Renal cortex interstitium (tissue), 15 donors: ENCODE data around the gene PDE6H. TPM values are rescaled to one million over a fixed set of nuclear protein-coding genes. Genes with fewer than 3 reads are reported as not detected.

Experiments used
- DNase-seq, 11 donors: peaks; one replicate each; pipeline ENCODE4 v3.0.0-alpha.2; 2013; ENCODE audit warnings: low read depth in 9 of 11, low spot score in 4 of 11; ENCODE audit errors: extremely low read depth in 1 of 11
- long read RNA-seq, 16 experiments: transcript quantifications; one replicate each; lab custom pipeline, GENCODE V29; 2026
- polyA plus RNA-seq, 3 donors: library from polyadenylated mRNA; unstranded; fragments of 120-200 nt; gene quantifications; one replicate each; pipeline ENCODE4 v1.2.1, GENCODE V29; 2013; ENCODE audit not compliant: insufficient read length in 3 of 3

The PDE6H gene
- polyA plus RNA-seq = not detected
- long read RNA-seq, donor 1 = 0 reads
- long read RNA-seq, donor 2 = 0 reads
- long read RNA-seq, donor 3 = 0 reads
- long read RNA-seq, donor 4 = 0 reads
- long read RNA-seq, donor 5 = 0 reads
- long read RNA-seq, donor 6 = 0 reads
- long read RNA-seq, donor 7 = 0 reads
- long read RNA-seq, donor 8 = 0 reads
- long read RNA-seq, donor 9 = 0 reads
- long read RNA-seq, donor 10 = 0 reads
- long read RNA-seq, donor 11 = 0 reads
- long read RNA-seq, donor 12 = 0 reads
- long read RNA-seq, donor 13 = 0 reads
- long read RNA-seq, donor 14 = 0 reads
- long read RNA-seq, donor 15 = 0 reads
- long read RNA-seq, donor 16 = 0 reads

- no peak for DNase-seq
Observed at GRCh38 chr12:14972816-14973215, at the start of gene PDE6H. PDE6H (plus strand) TSS chr12:14973042; CDS start chr12:14978013, 4,971 bp downstream.

GRCh38 chr12:14923944-14924343 lies 48.9 kb upstream of the PDE6H start:
- DNase-seq = no peak

- no peak for DNase-seq
Observed at GRCh38 chr12:14924541-14924940, 48.3 kb upstream of the PDE6H start.

GRCh38 chr12:14927267-14927666 lies 45.6 kb upstream of the PDE6H start:
- DNase-seq = no peak

- peak in 10 of 11 donors; percentile 49 to 90 (median 70) for DNase-seq
Observed at GRCh38 chr12:14928931-14929330, 43.9 kb upstream of the PDE6H start.

- no peak for DNase-seq
Observed at GRCh38 chr12:14930299-14930698, 42.5 kb upstream of the PDE6H start.

- no peak for DNase-seq
Observed at GRCh38 chr12:14931359-14931758, 41.5 kb upstream of the PDE6H start.

GRCh38 chr12:14931791-14932560 lies 40.9 kb upstream of the PDE6H start:
- DNase-seq = no peak

- DNase-seq = no peak
Observed at GRCh38 chr12:14934511-14934910, 38.3 kb upstream of the PDE6H start.

- DNase-seq = peak in 8 of 11 donors; percentile 36 to 75 (median 56)
Observed at GRCh38 chr12:14935031-14935430, 37.8 kb upstream of the PDE6H start.

GRCh38 chr12:14936224-14936861 lies 36.5 kb upstream of the PDE6H start:
- DNase-seq = no peak

GRCh38 chr12:14937014-14937413 lies 35.8 kb upstream of the PDE6H start:
- DNase-seq = no peak

- no peak for DNase-seq
Observed at GRCh38 chr12:14937689-14938088, 35.2 kb upstream of the PDE6H start.

- DNase-seq = no peak
Observed at GRCh38 chr12:14938301-14938700, 34.5 kb upstream of the PDE6H start, which contains the start of gene ERP27. ERP27 (minus strand) TSS chr12:14938537; CDS start chr12:14938508, 29 bp downstream.

GRCh38 chr12:14941369-14941768 lies 31.5 kb upstream of the PDE6H start:
- no peak for DNase-seq

- no peak for DNase-seq
Observed at GRCh38 chr12:14942196-14942931, 30.5 kb upstream of the PDE6H start.

GRCh38 chr12:14946162-14946561 lies 26.7 kb upstream of the PDE6H start:
- no peak for DNase-seq

GRCh38 chr12:14946861-14947260 lies 26.0 kb upstream of the PDE6H start:
- no peak for DNase-seq

- peak in 9 of 11 donors; percentile 33 to 83 (median 54) for DNase-seq
Observed at GRCh38 chr12:14948672-14949071, 24.2 kb upstream of the PDE6H start.
